Adrenal gland (tissue), 5 donors: ENCODE data around the gene ARFGEF3.

Experiments
- POLR2A ChIP-seq, 2 donors: fragments of 450-650 bp; IDR thresholded peaks; one replicate each; pipeline ENCODE4 v1.6.1; 2017; ENCODE audit warnings: antibody characterized with exemption in 2 of 2, mild to moderate bottlenecking in 2 of 2, moderate library complexity in 1 of 2
- TF ChIP-seq, protein P1 (sequence below), 6 experiments: fragments of 450-650 bp in 4 of 6; fragments of 200-600 bp in 2 of 6; sonication (generic) in 1 of 6; IDR thresholded peaks; 1 replicate in 5 of 6; 2 replicates in 1 of 6; pipeline versions ENCODE4 v1.5.1 to v1.8.0; 2016 to 2021; ENCODE audit warnings: antibody characterized with exemption in 6 of 6, mild to moderate bottlenecking in 2 of 6, moderate library complexity in 1 of 6
- donor health status: DM: no; HTN: no; CAD: no.

DNA sequence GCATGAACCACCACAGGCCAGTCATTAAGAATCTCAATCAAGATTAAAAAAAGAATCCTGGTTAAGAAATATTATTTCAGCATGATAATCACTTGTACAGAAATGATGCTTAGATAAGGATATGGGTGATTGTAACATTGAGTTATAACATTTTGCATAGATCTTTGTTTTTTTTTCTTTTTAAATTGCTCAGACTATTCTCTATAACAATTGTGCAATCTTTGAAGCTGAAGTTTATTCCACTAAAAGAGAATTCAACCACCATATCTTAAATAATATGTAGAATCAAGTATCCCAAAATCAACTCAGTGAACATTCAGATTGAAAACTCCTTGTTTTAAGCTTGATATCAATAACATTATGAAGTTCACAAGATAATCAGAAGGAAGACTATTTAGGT, 215.3 kb downstream of the ARFGEF3 start:
- TF ChIP-seq, protein P1, sequence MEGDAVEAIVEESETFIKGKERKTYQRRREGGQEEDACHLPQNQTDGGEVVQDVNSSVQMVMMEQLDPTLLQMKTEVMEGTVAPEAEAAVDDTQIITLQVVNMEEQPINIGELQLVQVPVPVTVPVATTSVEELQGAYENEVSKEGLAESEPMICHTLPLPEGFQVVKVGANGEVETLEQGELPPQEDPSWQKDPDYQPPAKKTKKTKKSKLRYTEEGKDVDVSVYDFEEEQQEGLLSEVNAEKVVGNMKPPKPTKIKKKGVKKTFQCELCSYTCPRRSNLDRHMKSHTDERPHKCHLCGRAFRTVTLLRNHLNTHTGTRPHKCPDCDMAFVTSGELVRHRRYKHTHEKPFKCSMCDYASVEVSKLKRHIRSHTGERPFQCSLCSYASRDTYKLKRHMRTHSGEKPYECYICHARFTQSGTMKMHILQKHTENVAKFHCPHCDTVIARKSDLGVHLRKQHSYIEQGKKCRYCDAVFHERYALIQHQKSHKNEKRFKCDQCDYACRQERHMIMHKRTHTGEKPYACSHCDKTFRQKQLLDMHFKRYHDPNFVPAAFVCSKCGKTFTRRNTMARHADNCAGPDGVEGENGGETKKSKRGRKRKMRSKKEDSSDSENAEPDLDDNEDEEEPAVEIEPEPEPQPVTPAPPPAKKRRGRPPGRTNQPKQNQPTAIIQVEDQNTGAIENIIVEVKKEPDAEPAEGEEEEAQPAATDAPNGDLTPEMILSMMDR (IDR thresholded peaks at IDR 0.05), result no peak
- TF ChIP-seq POLR2A (IDR thresholded peaks at IDR 0.05), result no peak
